Trophoblast cell (in vitro differentiated cells and primary cell): ENCODE results near the gene SLC36A4.

Source experiments
- DNase-seq, 2 donors: peaks; one replicate each; pipeline ENCODE4 v3.0.0-alpha.2; 2016
- H2AFZ ChIP-seq: 2 replicates; pipeline ENCODE4 v1.6.1; 2013; ENCODE audit warnings: low read length, moderate library complexity, mild to moderate bottlenecking; ENCODE audit not compliant: insufficient read depth, poor library complexity
- H2AK5ac ChIP-seq: 2 replicates; pipeline ENCODE4 v1.6.1; 2013; ENCODE audit warnings: mild to moderate bottlenecking, low read length
- H2BK120ac ChIP-seq: 2 replicates; pipeline ENCODE4 v1.6.1; 2013; ENCODE audit warnings: low read length, mild to moderate bottlenecking, moderate library complexity; ENCODE audit not compliant: insufficient read depth, poor library complexity
- H2BK12ac ChIP-seq: 2 replicates; pipeline ENCODE4 v1.6.1; 2013; ENCODE audit warnings: mild to moderate bottlenecking, low read length, moderate library complexity
- H2BK5ac ChIP-seq: 2 replicates; pipeline ENCODE4 v1.6.1; 2013; ENCODE audit warnings: low read length, low read depth, moderate library complexity, mild to moderate bottlenecking; ENCODE audit not compliant: poor library complexity
- H3K14ac ChIP-seq: 2 replicates; pipeline ENCODE4 v1.6.1; 2013; ENCODE audit warnings: mild to moderate bottlenecking, low read length
- H3K18ac ChIP-seq: 2 replicates; pipeline ENCODE4 v1.6.1; 2013; ENCODE audit warnings: mild to moderate bottlenecking, low read length
- H3K23ac ChIP-seq: 2 replicates; pipeline ENCODE4 v1.6.1; 2013; ENCODE audit warnings: low read length
- H3K27ac ChIP-seq: 2 replicates; pipeline ENCODE4 v1.5.1; 2013; ENCODE audit warnings: low read depth, mild to moderate bottlenecking, inconsistent platforms, low read length, moderate library complexity
- H3K27me3 ChIP-seq: 2 replicates; pipeline ENCODE4 v1.6.1; 2013; ENCODE audit warnings: inconsistent platforms, mild to moderate bottlenecking, low read length, moderate library complexity; ENCODE audit not compliant: insufficient read depth
- H3K36me3 ChIP-seq, 2 experiments: 1 replicate in 1 of 2; 2 replicates in 1 of 2; pipeline ENCODE4 v1.6.1; 2013; ENCODE audit warnings: low read length in 2 of 2, mild to moderate bottlenecking in 2 of 2, moderate library complexity in 1 of 2; ENCODE audit not compliant: insufficient read depth in 2 of 2, control insufficient read depth in 1 of 2
- H3K4ac ChIP-seq: 2 replicates; pipeline ENCODE4 v1.6.1; 2013; ENCODE audit warnings: low read depth, mild to moderate bottlenecking, low read length, moderate library complexity
- H3K4me1 ChIP-seq, 2 experiments: 1 replicate in 1 of 2; 2 replicates in 1 of 2; pipeline ENCODE4 v1.6.1; 2013; ENCODE audit warnings: low read length in 2 of 2, mild to moderate bottlenecking in 2 of 2, moderate library complexity in 1 of 2; ENCODE audit not compliant: insufficient read depth in 2 of 2, control insufficient read depth in 1 of 2
- H3K4me2 ChIP-seq: 2 replicates; pipeline ENCODE4 v1.6.1; 2013; ENCODE audit warnings: inconsistent platforms, mild to moderate bottlenecking, low read length, moderate library complexity
- H3K4me3 ChIP-seq: 2 replicates; pipeline ENCODE4 v1.5.1; 2013; ENCODE audit warnings: mild to moderate bottlenecking, low read depth, low read length, inconsistent platforms
- H3K79me1 ChIP-seq: one replicate; pipeline ENCODE4 v1.6.1; 2013; ENCODE audit warnings: low read length
- H3K79me2 ChIP-seq: 2 replicates; pipeline ENCODE4 v1.6.1; 2013; ENCODE audit warnings: low read length, mild to moderate bottlenecking; ENCODE audit not compliant: control insufficient read depth, insufficient read depth, poor library complexity
- H3K9ac ChIP-seq: 2 replicates; pipeline ENCODE4 v1.6.1; 2013; ENCODE audit warnings: mild to moderate bottlenecking, low read length
- H3K9me3 ChIP-seq: 2 replicates; pipeline ENCODE4 v1.6.1; 2013; ENCODE audit warnings: low read depth, mild to moderate bottlenecking, control low read depth, inconsistent platforms, low read length; ENCODE audit not compliant: insufficient read depth
- H4K12ac ChIP-seq: 2 replicates; pipeline ENCODE4 v1.6.1; 2013; ENCODE audit warnings: low read depth, mild to moderate bottlenecking, low read length, moderate library complexity
- H4K8ac ChIP-seq: 2 replicates; pipeline ENCODE4 v1.6.1; 2013; ENCODE audit warnings: low read depth, mild to moderate bottlenecking, low read length, moderate library complexity
- H4K91ac ChIP-seq: one replicate; pipeline ENCODE4 v1.6.1; 2013; ENCODE audit warnings: low read depth, mild to moderate bottlenecking, low read length, moderate library complexity
- WGBS: extraction: QIAGEN DNeasy Blood & Tissue Kit; methylation state at CpG from one replicate; pipeline ENCODE4 v1.1.7; 2013; ENCODE audit warnings: missing lambda C conversion rate; ENCODE audit not compliant: insufficient read length, insufficient coverage; ENCODE audit errors: extremely low coverage; 5-methylcytosine and 5-hydroxymethylcytosine counted together

Gene SLC36A4

DNA sequence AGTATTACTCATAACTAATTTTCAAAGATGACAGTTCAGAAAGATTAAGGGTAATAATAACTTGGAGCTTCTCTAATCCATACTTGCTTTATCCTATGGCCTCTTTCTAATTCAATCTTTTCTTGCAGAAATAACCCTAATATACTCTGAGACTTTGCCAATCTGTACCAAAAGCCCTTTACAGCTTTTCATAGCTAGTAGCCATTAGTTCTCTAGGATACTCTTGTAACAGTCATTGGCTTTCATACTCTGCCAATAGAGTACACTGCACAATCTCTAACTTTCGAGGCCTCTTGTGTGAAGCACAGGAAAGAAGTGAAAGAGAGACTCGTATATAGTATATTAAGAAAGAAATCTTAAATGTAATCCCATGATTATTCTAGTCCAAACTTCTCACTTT, 38.1 kb downstream of the SLC36A4 start:
- Histone ChIP-seq H3K36me3 (peaks cover 0 to 2% of the 10 kb centered on the region in 2 experiments), H2BK12ac (no peak overlapping the region), H2AFZ (no peak overlapping the region), H3K23ac (no peak overlapping the region), H3K4me3 (no peak overlapping the region), H2BK5ac (no peak overlapping the region), H4K8ac (no peak overlapping the region), H3K4me2 (no peak overlapping the region), H3K27ac (no peak overlapping the region), H2AK5ac (no peak overlapping the region), H4K12ac (no peak overlapping the region), H3K18ac (no peak overlapping the region), H3K79me1 (no peaks in the 10 kb centered on the region), H3K4ac (no peak overlapping the region), H3K4me1 (no peaks in the 10 kb centered on the region), H2BK120ac (no peak overlapping the region), H3K9me3 (no peaks in the 10 kb centered on the region), H4K91ac (no peak overlapping the region), H3K79me2 (no peaks in the 10 kb centered on the region), H3K9ac (no peak overlapping the region), H3K14ac (no peak overlapping the region), H3K27me3 (no peaks in the 10 kb centered on the region)
- no peak for DNase-seq
- no CpG with 5 or more reads among the region's 2 CpGs for WGBS

DNA sequence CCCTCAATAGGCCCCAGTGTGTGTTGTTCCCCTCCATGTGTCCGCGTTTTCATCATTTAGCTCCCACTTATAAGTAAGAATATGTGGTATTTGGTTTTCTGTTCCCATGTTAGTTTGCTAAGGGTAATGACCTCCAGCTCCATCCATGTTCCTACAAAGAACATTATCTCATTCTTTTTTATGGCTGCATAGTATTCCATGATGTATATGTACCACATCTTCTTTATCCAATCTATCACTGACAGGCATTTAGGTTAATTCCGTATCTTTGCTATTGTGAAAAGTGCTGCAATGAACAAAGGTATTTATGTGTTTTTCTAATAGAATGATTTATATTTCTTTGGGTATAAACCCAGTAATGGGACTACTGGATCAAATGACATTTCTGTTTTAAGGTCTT, 42.1 kb downstream of the SLC36A4 start:
- H2AFZ ChIP-seq: no peak overlapping the region
- no peak overlapping the region for H3K9ac ChIP-seq
- no peak overlapping the region for H3K18ac ChIP-seq
- H4K91ac ChIP-seq: no peak overlapping the region
- H4K8ac ChIP-seq: no peak overlapping the region
- H3K4me1 ChIP-seq: no peaks in the 10 kb centered on the region
- H3K36me3 ChIP-seq: no peaks in the 10 kb centered on the region
- WGBS: no CpG with 5 or more reads among the region's 3 CpGs
- H2AK5ac ChIP-seq: no peak overlapping the region
- H2BK12ac ChIP-seq: no peak overlapping the region
- no peak overlapping the region for H3K14ac ChIP-seq
- no peaks in the 10 kb centered on the region for H3K79me2 ChIP-seq
- H3K9me3 ChIP-seq: no peaks in the 10 kb centered on the region
- no peak overlapping the region for H3K23ac ChIP-seq
- no peak overlapping the region for H3K4me2 ChIP-seq
- no peak overlapping the region for H2BK5ac ChIP-seq
- H4K12ac ChIP-seq: no peak overlapping the region
- DNase-seq: no peak
- H2BK120ac ChIP-seq: no peak overlapping the region
- H3K4me3 ChIP-seq: no peak overlapping the region
- H3K27me3 ChIP-seq: no peaks in the 10 kb centered on the region
- no peak overlapping the region for H3K27ac ChIP-seq
- H3K79me1 ChIP-seq: no peaks in the 10 kb centered on the region
- H3K4ac ChIP-seq: no peak overlapping the region

DNA sequence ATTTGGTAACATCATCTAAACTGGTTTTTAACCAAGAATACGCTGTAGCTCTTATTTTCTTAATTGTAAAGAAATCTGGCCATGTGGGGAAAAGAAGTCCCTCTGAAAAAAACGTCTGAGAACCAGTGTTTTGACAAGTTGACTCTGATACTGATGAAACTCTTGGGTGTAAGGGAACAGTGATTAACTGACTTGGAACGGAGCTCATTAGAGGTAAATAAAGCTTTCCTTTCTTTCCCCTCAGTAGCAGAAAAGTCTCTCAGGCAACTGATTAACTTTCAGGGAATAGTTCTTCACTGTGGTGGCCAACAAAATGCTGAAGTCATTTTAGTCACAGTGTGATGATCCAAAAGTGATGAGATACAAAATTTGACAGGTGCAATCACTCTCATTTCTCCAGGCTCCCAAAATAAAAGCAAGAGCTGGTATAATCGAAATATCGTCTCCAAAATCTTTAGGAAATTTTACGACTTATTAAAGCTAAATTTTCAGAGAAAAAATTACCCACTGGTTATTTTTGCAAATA, 52.3 kb downstream of the SLC36A4 start:
- Histone ChIP-seq H4K91ac (no peak overlapping the region), H2AK5ac (no peak overlapping the region), H4K12ac (no peak overlapping the region), H3K4me3 (no peak overlapping the region), H4K8ac (no peak overlapping the region), H3K79me2 (no peaks in the 10 kb centered on the region), H3K23ac (no peak overlapping the region), H3K18ac (no peak overlapping the region), H3K9ac (no peak overlapping the region), H3K36me3 (no peaks in the 10 kb centered on the region), H3K79me1 (no peaks in the 10 kb centered on the region), H3K27me3 (no peaks in the 10 kb centered on the region), H2BK120ac (no peak overlapping the region), H3K4ac (no peak overlapping the region), H3K9me3 (no peaks in the 10 kb centered on the region), H2BK5ac (no peak overlapping the region), H3K4me1 (no peaks in the 10 kb centered on the region), H3K27ac (no peak overlapping the region), H2BK12ac (no peak overlapping the region), H3K4me2 (no peak overlapping the region), H2AFZ (no peak overlapping the region), H3K14ac (no peak overlapping the region)
- no peak for DNase-seq
- no CpG with 5 or more reads among the region's 6 CpGs for WGBS

DNA sequence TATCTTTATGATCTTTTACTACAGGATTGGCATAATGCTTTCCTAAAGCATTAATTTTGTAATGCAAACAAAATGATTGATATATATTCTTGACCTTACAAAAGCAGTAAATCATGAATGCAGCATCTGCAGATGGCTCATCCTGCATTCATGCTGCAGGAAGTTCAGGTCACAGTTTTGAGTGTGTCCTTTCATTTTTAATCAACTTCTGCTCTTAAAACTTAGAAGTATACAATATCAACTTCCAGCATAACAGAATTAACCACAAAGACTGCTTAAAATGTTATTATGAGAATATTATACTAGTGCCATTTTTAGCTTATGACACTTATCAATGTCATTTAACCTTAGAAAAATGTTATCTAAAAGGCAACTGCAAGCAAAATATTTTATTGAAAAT, 54.0 kb downstream of the SLC36A4 start:
- Histone ChIP-seq H2BK5ac (no peak overlapping the region), H3K4me1 (no peaks in the 10 kb centered on the region), H2AK5ac (no peak overlapping the region), H4K12ac (no peak overlapping the region), H3K27me3 (no peaks in the 10 kb centered on the region), H2BK12ac (no peak overlapping the region), H3K36me3 (no peaks in the 10 kb centered on the region), H4K8ac (no peak overlapping the region), H3K79me2 (no peaks in the 10 kb centered on the region), H3K9me3 (no peaks in the 10 kb centered on the region), H3K9ac (no peak overlapping the region), H4K91ac (no peak overlapping the region), H3K14ac (no peak overlapping the region), H3K79me1 (no peaks in the 10 kb centered on the region), H3K23ac (no peak overlapping the region), H3K4ac (no peak overlapping the region), H3K27ac (no peak overlapping the region), H3K4me2 (no peak overlapping the region), H3K4me3 (no peak overlapping the region), H2AFZ (no peak overlapping the region), H3K18ac (no peak overlapping the region), H2BK120ac (no peak overlapping the region)
- DNase-seq: no peak
